ENCODE measurements around the gene SDK1.
"Not testable (repeated sequence)": the region's sequence is repeated elsewhere in the genome, so short reads cannot be mapped to it uniquely, and the experiment has no call there.

The SDK1 gene

GRCh38 chr7:4236389-4236788, 935.3 kb downstream of the SDK1 start:
- H3K4me3 ChIP-seq (ENCODE audit: low read depth, low read length), result no peak overlapping the region
- TF ChIP-seq POLR2A (IDR thresholded peaks at IDR 0.05; ENCODE audit: extremely low read depth, insufficient read length), result no peak
- TF ChIP-seq MAX (IDR thresholded peaks at IDR 0.05; ENCODE audit: low read depth, low read length), result no peak
- no peak for DNase-seq (ENCODE audit: low read depth)

GRCh38 chr7:4236873-4237272, 935.8 kb downstream of the SDK1 start:
- not testable (repeated sequence) for DNase-seq (ENCODE audit: low read depth); H3K4me3 ChIP-seq (ENCODE audit: low read depth, low read length)

- TF ChIP-seq MAX (IDR thresholded peaks at IDR 0.05; ENCODE audit: low read depth, low read length), result no peak
- no peak overlapping the region for H3K4me3 ChIP-seq (ENCODE audit: low read depth, low read length)
- DNase-seq (ENCODE audit: low read depth), result no peak
Observed at GRCh38 chr7:4237296-4238235, 936.5 kb downstream of the SDK1 start.

- DNase-seq (ENCODE audit: low read depth), result no peak
- TF ChIP-seq POLR2A (IDR thresholded peaks at IDR 0.05; ENCODE audit: extremely low read depth, insufficient read length) (no peak), CTCF (IDR thresholded peaks at IDR 0.05; ENCODE audit: low read depth, low read length) (no peak)
- no peak overlapping the region for H3K4me3 ChIP-seq (ENCODE audit: low read depth, low read length)
Observed at GRCh38 chr7:4238861-4239260, 937.8 kb downstream of the SDK1 start.

GRCh38 chr7:4240042-4240441, 939.0 kb downstream of the SDK1 start:
- TF ChIP-seq CTCF (IDR thresholded peaks at IDR 0.05; ENCODE audit: low read depth, low read length), result no peak
- no peak for TF ChIP-seq POLR2A (IDR thresholded peaks at IDR 0.05; ENCODE audit: extremely low read depth, insufficient read length)
- TF ChIP-seq MAX (IDR thresholded peaks at IDR 0.05; ENCODE audit: low read depth, low read length), result no peak
- TF ChIP-seq MYC (IDR thresholded peaks at IDR 0.05; ENCODE audit: low read depth, low read length), result no peak
- DNase-seq (ENCODE audit: low read depth), result no peak

GRCh38 chr7:4240520-4241303, 939.7 kb downstream of the SDK1 start:
- TF ChIP-seq CTCF (IDR thresholded peaks at IDR 0.05; ENCODE audit: low read depth, low read length), result no peak
- TF ChIP-seq POLR2A (IDR thresholded peaks at IDR 0.05; ENCODE audit: extremely low read depth, insufficient read length), result no peak
- TF ChIP-seq MYC (IDR thresholded peaks at IDR 0.05; ENCODE audit: low read depth, low read length), result no peak
- TF ChIP-seq MAX (IDR thresholded peaks at IDR 0.05; ENCODE audit: low read depth, low read length), result no peak
- no peak for DNase-seq (ENCODE audit: low read depth)
- no peak overlapping the region for H3K4me3 ChIP-seq (ENCODE audit: low read depth, low read length)

More at GRCh38 chr7:4240042-4240441, 939.0 kb downstream of the SDK1 start:
- no peak overlapping the region for H3K4me3 ChIP-seq (ENCODE audit: low read depth, low read length)

GRCh38 chr7:4241304-4241612, 940.2 kb downstream of the SDK1 start:
- TF ChIP-seq MYC (IDR thresholded peaks at IDR 0.05; ENCODE audit: low read depth, low read length) (no peak), POLR2A (IDR thresholded peaks at IDR 0.05; ENCODE audit: extremely low read depth, insufficient read length) (no peak), MAX (IDR thresholded peaks at IDR 0.05; ENCODE audit: low read depth, low read length) (no peak), CTCF (IDR thresholded peaks at IDR 0.05; ENCODE audit: low read depth, low read length) (no peak)
- H3K4me3 ChIP-seq (ENCODE audit: low read depth, low read length), result no peak overlapping the region
- no peak for DNase-seq (ENCODE audit: low read depth)

All from NB4 (cell line).